COR-L47 (cell line): ENCODE results near the gene TCF7.

ENCODE experiments used
- DNase-seq: peaks from one replicate; lab custom pipeline; 2025; lab: John Stamatoyannopoulos, UW

Gene TCF7

GRCh38 chr5:134131165-134131564 lies 16.7 kb downstream of the TCF7 start:
- no peak for DNase-seq

- DNase-seq: no peak
These were observed 17.3 kb downstream of the TCF7 start for GRCh38 chr5:134131578-134132350.

GRCh38 chr5:134132372-134133187 lies 18.1 kb downstream of the TCF7 start:
- DNase-seq: no peak

DNA sequence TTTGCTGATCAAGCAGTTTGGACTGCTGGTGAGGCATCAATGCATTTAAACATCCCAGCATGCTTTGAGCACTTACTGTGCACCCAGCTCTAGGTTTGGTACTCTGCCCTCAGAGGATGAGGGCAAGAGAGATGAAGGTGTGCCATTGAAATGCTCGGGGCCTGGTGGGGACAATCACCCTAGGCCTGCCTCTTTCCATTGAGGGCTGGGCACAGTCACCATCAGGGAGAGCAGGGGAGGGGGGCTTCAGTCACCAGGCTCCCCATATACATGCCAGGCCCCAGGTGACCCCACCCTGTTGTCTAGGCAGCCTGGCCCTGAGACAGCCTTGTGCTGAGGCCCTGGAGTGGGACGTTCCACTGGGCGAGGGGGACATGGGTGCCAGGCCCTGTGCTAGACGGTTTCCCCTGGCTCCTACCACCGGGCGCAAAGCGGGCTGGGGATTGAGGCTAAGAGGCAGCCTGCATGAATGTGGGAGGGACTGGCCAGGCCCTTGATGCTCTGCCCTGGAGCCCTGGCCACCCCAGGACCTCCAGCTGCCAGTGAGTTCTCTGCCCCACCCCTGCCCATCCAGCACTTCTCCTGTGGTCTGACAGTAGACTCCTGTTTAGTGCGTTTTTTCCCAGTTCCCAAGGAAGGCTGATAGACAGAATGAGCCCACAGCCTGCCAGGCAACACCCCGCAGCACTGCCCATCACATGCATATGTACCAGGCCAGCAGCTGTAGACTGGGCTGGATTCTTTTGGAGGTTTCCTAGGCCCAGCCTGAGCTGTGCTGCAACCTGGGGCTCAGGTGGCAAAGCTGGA lies 18.9 kb downstream of the TCF7 start:
- DNase-seq: no peak

DNA sequence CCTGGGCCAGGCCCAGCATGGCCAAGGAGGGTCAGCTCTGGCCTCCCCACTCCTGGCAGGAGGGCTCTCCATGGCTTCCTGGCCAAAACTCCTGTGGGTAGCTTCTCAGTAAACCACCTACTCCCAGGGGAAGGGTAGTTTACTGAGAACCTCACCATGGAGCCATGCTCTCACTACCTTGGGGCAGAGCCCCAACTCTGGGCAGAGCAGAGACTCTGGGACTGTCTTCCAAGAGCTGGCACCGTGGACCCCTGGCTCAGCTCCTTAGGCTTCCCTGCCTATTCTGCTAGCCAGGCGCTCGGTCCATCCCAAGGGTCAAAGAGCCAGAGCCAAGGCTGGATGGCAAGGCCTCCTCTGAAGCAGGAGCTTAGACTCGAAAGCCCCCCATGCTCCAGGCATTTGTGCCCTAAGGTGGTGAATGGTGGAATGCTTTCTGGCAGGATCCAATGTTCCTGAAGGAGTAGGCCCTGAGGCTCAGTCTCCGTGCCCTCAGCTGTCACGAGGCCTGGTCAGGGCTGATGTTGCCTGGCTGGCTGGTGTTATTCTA lies 19.6 kb downstream of the TCF7 start:
- DNase-seq: no peak

DNA sequence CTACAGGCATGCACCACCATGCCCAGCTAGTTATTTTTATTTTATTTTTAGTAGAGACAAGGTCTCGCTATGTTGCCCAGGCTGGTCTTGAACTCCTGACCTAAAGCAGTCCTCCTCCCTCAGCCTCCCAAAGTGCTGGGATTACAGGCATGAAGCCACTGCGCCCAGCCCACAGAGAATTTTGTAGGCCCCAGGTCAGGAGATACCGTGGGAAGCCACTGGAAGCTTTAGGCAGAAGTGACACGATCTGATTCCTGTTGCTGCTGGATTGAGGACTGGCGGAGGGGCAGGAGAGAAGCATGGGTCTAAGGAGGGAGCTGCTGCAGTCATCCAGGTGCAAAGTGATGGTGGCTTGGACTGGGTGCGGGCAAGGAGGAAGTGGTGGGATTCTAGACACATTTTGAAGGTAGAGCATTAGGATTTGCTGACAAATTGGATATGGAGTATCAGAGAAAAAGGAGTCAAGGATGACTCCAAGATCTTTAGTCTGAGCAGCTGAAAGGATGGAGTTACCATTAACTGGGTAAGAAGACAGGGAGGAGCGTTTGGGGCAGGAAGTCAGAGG lies 20.7 kb downstream of the TCF7 start:
- no peak for DNase-seq

GRCh38 chr5:134136221-134136631 lies 21.7 kb downstream of the TCF7 start:
- no peak for DNase-seq

GRCh38 chr5:134136771-134137170 lies 22.3 kb downstream of the TCF7 start:
- DNase-seq: no peak

GRCh38 chr5:134138416-134139376 lies 24.2 kb downstream of the TCF7 start:
- no peak for DNase-seq

DNA sequence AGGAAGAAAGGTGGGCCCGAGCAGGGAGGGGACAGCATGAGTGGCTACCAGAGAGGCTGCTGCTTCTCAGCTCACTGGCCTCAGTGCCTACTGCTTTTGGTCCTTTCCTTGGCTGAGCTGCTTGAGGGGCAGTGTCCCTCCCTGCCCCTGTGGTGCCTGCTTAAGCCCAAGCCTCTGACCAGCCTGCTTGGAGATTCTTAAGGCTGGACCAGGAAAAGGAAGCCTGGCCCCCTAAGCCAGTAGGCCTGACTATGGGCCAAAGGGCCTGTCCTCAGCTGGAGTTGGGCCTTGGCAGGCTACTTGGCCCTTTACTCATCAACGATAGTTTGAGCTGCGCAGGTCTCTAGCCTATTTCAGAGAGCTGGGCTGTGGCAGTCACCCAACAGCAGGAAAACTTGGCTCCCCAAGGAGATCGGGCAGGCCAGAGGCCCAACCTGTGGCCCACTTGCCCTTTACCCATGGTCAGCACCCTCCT lies 24.9 kb downstream of the TCF7 start:
- DNase-seq: no peak

DNA sequence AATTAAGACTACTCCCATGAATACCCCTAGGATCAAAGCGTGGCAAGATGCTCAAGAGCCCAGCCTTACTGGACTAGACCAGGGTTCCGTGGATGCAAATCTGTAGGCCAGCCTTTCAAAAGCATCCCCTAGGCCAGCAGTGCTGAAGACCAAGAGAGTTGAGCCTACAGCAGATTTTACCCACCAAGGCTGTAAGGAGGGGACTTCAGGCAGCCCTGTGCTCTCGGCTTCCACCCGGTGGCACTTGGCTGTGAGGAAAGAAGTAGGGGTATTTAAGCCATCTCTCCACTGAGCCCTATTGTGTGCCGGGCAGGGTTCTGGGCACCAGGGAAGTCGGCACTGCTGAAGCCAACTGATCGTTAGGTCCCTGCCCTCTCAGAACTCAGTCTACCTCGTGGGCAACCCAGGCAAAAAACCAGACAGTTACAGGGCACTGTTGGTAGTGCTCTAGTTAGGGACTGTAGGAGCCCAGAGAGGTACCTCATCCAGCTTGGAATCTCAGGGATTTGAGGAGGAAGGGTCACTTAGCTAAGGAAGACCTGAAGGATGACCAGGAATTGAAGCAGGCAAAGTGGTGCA lies 25.5 kb downstream of the TCF7 start:
- no peak for DNase-seq

- peak; percentile 73 for DNase-seq
These were observed 26.2 kb downstream of the TCF7 start for GRCh38 chr5:134140530-134141201.

DNA sequence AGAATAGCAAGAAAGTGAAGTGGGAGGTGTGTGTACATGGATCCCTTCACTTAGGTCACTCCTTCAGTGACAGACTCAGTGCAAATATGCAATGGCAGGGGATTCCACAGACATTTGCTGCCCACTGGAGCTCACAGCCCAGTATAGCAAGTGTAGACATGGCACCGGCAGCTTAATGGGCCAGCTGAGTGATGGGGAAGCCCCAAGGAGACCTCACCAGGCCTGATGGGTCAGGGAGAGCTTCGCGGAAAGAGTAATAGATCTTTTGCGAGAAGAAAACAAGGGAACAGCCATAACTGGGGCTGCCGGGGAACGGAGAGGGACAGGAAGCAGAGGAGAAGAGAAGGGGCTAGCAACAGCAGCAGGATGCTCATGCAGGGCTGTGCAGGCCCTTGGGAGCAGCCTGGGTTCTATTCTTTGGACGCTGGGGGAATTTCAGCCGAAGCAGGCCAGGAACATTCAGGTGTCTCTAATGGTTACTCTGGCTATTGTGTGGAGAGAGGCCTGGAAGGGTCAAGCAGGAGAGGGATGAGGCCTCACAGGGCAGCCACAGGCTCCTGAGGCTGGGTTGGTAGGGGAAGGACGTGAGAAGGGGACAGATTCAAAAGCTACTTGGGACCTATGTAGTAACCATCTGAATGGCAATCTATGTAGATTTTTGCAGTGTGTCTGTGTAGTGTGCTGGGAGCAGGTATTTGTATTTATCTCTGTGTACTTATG lies 27.0 kb downstream of the TCF7 start:
- DNase-seq: no peak

DNA sequence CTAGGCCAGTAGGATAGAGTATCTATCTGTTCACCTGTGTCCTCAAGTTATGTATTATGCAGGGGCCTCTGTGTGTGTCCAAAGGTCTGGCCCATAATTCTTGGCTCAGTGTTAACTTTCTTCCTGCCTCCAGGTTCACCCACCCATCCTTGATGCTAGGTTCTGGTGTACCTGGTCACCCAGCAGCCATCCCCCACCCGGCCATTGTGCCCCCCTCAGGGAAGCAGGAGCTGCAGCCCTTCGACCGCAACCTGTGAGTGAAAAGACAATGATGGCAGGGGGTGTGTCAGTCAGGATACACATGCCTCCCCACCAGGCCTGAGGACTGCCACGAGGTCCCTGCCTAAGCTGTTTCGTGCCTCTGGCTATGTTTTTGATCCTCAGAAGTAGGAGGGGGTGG lies 27.6 kb downstream of the TCF7 start:
- DNase-seq: no peak

DNA sequence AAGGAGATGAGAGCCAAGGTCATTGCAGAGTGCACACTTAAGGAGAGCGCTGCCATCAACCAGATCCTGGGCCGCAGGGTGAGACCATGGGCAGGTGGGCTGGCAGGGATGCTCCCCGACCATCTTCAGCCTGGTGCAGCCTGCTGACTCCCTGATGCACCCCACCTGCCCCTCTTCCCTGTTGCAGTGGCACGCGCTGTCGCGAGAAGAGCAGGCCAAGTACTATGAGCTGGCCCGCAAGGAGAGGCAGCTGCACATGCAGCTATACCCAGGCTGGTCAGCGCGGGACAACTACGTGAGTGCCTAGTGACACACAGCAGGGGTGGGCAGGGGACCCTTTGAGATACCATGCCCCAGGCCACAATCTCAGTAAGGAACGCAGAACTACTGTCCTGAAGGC lies 28.3 kb downstream of the TCF7 start:
- no peak for DNase-seq

- no peak for DNase-seq
These were observed 28.9 kb downstream of the TCF7 start for GRCh38 chr5:134143431-134143830.

DNA sequence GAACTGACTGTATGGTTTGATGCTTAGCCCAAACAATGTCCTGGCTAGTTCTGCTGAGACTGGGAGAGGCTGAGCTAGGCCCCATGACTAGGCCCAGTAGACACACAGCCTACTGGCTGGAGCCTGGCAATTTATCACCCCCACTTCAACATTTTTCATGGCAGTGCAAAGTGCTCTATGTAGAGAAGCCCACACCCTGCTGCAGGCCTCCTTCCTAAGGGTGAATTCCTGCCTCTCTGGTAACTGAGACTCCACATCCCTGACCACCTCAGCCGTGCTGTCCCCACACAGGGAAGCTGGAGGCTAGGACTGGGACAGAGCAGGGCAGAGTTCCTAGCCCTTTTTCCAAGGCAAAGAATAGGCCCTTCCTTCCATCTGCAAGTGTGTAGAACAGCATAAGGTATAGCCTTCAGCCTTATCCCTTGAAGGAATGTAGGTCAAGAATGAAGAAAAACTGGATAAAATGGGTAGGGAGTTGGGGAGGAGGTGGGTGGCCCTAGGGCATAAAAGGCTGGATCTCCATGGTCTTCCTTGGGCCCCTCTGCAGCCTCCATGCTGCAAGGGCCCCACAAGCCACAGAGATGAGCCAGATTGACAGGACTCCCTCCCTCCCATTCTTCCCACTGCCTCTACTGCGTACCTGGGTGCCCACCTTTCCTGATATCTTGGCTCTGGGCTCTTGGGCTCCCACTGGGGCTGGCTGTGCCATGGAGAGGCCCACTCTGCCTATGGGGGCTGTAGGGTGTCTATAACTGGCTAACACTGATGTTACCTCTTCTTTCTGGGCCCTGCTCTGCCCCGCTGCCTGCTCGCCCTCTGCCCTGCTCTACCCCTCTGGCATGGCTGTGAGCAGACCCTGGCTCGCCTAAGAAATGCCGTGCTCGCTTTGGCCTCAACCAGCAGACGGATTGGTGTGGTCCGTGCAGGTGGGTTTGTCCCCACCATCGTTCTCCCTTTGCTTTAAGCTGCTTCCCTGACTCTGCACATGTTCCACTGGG lies 29.8 kb downstream of the TCF7 start:
- DNase-seq: no peak
